D721Med (cell line): ENCODE data around the gene CRYBA2.

Experiments used
- DNase-seq: peaks from one replicate; pipeline ENCODE4 v3.0.0; 2011; ENCODE audit warnings: low spot score; ENCODE audit not compliant: insufficient read length
- FAIRE-seq: peaks from 2 replicates; lab custom pipeline; 2011; peaks lifted over from hg19 to GRCh38; lab: Jason Lieb, UNC
- CTCF ChIP-seq: IDR thresholded peaks from 2 replicates; pipeline ENCODE4 v1.5.1; 2012; ENCODE audit warnings: mild to moderate bottlenecking, control low read depth; ENCODE audit not compliant: insufficient read depth; ENCODE audit errors: missing control alignments

CRYBA2 gene

GRCh38 chr2:218982586-218983262 lies 10.5 kb downstream of the CRYBA2 start:
- no peak for TF ChIP-seq CTCF
- DNase-seq: peak; percentile 6
- no peak for FAIRE-seq

DNA sequence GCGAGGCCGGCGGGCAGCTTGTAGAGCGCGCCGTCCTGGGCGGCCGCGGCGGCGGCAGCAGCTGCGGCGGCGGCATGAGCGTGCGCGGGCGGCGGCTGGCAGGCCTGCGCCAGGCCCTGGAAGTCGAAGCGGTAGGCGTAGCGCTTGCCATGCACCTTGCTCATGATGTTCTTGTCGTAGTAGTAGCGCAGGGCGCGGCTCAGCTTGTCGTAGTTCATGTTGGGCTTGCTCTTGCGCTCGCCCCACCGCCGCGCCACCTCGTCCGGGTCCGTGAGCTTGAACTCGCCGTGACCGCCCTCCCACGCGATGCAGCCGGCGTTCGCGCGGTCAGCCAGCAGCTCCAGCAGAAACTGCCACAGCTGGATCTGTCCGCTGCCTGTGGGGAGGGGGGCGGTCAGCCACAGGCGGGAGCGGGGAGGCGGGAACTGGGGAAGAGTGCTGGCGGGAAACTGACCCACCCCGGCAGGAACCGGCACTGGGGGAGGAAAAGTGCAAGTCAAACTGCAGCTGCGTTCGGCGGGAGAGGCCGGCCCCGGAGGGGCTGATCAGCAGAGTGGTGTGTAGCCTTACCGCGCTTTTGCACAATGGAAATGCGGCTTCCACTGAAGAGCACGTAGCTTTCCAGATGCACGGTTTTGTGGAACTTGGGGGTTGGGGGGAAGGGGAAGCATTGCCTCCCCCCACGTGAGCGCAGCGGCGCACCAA lies 11.2 kb downstream of the CRYBA2 start:
- FAIRE-seq: no peak
- no peak for DNase-seq
- no peak for TF ChIP-seq CTCF

DNA sequence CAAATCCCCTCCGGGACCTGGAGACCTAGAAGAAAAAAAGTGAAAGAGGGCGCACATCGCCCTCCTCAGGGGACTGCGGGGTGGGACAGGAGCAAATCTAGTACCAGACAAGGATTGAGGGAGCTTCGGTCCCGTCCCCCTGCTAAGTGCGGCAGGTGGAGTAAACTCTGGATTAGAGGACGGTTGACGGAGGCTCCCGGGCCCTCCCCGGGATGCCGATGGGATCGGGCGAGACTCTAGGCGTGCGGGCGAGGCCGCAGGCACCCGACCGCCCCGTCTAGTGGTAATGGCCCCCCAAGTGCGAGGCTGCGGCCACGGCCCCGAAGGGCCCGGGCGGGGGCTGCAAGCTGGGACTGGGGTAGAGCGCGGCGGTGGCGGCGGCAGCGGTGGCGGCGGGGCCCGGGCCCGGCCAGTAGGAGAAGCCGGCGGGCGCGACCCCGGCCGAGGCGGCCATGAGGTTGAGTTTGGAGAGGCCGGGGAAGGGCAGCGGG lies 11.8 kb downstream of the CRYBA2 start:
- no peak for FAIRE-seq

DNA sequence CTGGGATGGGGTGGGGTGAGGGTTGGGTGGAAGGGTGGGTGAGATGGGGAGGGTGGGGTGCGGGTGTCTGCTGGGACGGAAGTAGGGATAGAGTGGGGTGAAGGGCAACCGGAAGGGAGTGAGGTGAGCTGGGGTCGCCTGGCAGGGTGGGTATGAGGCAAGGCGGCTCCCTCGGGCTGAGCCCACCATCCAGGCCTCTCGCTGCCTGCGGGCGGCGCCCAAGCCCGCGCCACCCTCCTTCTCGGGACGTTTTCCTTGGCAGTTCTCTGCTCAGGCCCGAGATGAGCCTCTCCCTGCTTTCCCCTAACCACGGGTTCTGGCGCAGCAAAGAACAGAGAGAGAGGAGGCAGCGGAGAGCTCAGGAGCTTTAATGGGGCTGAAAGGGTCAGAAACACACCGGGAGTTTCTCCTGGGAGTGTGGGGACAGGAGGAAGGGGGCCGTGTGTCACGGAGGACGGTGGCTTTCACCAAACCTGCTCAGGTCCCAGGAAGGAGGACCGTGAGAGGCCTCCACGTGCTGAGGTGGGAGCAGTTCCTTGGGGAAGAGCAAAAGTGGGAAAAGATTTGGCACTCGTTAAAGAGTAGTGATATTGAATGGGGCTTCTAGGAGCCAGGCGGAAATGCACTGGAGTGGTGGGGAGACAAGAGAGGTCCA lies 12.4 kb downstream of the CRYBA2 start:
- no peak for FAIRE-seq
- peak; percentile 6 for TF ChIP-seq CTCF
- peak; percentile 3 for DNase-seq

More for the DNA sequence above, 11.8 kb downstream of the CRYBA2 start:
- peak; percentile 15 for DNase-seq
- TF ChIP-seq CTCF: peak; percentile 30

DNA sequence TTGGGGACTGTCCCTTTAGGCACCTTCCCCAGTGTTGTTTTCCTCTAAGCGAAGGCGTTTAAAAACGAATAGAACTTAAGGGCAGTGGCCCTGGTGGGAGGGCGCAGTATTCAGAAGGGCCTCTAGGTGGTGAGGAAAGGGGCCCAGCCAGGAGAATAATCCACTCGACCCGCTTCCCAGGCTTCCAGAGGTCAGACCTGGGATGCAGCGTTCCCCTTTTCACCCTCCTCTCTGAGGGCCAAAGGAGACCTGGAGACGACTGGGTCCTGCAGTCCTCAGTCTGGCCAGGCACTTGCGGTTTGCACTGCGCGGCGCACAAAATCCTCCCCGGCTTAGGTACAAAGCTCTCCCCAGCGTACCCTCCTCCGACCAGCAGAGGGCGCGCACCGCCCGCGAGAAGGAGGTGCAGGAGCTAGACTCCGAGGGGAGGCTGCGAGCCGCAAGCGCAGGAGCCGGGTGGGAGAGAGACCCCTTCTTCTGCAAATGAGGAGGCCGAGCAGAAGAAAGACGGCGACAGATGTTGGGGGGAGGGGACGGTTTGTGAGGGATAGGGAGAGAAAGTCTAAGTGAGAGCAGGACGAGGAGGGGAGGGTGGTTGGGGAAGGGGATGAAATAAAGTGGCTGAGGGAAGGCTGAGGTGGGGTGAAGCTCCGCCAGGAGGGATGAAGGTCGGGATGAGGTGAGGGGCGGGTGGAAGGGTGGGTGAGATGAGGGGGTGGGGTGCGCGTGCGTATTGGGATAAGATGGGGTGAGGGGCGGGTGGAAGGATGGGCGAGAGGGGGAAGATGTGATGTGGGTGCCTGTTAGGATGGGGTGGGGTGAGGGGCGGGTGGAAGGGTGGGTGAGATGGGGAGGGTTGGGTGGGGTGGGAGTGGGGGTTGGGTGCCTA lies 13.1 kb downstream of the CRYBA2 start:
- peak; percentile 81 for DNase-seq
- no peak for FAIRE-seq
- peak; percentile 81 for TF ChIP-seq CTCF

GRCh38 chr2:218975060-218975777 lies 18.0 kb downstream of the CRYBA2 start:
- no peak for FAIRE-seq
- no peak for TF ChIP-seq CTCF
- no peak for DNase-seq
